Activated T-cell treated with anti-CD3 and anti-CD28 coated beads for 1 hour (primary cell): ENCODE data around the gene SCUBE3.

Source experiments
- DNase-seq: peaks from one replicate; pipeline ENCODE4 v3.0.0-alpha.2; 2020; ENCODE audit warnings: low read depth

Gene SCUBE3

DNA sequence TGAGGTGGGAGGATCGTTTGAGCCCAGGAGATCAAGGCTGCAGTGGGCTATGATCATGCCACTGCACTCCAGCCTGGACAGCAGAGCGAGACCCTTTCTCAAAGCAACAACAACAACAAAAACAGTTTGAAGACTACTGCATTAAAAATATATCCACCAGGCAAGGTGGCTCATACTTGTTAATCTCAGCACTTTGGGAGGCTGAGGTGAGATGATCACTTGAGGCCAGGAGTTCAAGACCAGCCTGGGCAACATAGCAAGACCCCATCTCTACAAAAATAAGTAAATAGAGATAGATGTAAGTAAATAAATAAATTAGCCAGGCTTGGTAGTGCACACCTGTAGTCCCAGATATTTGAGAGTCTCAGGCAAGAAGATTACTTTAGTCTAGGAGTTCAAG lies 58.2 kb downstream of the SCUBE3 start:
- DNase-seq: no peak

- DNase-seq: no peak
These were observed 60.2 kb downstream of the SCUBE3 start for GRCh38 chr6:35273822-35274559.

DNA sequence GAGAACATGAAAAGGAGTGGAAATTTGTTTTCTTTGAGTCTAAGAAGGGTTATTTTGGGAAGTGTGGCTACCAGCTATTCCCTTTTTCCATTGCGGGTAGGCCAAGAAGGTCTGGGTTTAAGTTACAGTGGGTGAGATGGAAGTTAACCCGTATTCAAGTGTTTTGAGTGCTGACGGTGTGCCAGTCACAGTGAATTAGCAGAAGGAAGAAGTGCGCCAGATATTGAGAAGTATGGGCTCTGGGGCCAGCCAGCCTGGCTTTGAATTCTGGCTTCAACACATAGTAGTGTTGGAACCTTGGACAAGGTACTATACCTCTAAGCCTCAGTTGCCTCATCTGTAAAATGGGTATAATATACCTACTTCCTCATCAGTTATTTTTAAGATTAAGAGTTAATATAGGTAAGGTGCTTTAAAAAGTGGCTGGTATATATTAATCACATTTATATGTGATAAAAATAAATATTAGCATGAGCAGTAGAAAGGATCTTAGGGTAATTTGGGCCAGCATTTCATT lies 62.0 kb downstream of the SCUBE3 start:
- no peak for DNase-seq

- DNase-seq: no peak
These were observed 65.0 kb downstream of the SCUBE3 start for GRCh38 chr6:35278708-35279107.

DNA sequence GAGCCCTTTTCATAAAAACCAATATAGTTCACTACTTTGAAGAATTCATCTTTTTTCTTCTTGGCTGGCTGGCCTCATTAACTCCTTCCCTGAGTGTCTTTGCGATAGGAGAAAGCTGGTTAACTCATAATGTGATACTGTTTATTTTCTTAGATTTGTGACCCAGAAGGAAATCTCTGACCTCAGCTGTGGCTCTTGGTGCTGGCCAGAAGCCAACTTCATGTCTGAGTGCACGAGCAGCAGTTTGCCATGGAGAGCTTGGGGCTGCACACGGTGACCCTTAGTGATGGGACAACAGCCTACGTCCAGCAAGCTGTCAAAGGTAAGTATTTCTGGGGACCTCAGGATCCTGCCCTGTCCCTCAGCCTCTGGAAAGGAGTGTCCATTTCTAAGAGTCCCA lies 67.1 kb downstream of the SCUBE3 start:
- no peak for DNase-seq

DNA sequence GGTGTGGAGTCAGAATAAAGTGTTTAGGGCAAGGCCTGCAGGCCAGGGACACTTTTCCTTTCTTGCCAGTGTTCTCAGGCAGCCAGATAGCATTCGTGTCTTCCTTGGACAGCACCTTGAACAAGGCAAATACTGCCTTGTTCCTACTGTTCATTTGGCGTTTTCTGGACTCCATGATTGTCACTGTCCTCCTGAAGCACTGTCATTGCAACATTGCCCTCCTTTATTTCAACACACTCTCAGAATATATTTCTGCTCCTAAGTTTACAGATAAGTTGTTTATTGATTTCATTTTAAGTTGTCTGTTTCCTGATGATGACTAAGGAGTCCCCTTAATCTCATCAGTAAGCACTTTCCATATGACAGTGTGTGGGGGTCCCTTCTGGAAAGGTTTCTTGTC lies 68.7 kb downstream of the SCUBE3 start:
- DNase-seq: no peak

DNA sequence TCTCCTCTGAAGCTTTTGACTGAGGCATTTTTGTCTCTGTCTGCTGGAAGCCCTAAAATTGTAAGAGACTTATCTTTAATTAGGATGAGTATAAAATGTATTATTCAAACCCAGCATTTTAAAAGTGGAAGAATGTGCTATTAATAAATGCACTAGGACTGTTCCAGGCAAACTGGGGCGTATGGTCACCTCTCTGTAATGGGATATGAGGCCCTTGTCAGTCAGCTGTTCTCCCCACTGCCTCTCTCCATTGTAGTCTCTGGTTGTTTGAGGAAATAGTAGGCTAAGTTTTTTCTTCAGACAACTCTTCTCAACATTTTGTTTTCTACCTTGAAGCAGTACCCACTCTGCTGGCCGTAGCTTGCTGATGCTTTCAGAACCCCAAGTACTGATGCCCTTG lies 69.6 kb downstream of the SCUBE3 start:
- no peak for DNase-seq

- no peak for DNase-seq
These were observed 74.1 kb downstream of the SCUBE3 start for GRCh38 chr6:35287671-35288396.

GRCh38 chr6:35288834-35289233 lies 75.1 kb downstream of the SCUBE3 start:
- DNase-seq: no peak

DNA sequence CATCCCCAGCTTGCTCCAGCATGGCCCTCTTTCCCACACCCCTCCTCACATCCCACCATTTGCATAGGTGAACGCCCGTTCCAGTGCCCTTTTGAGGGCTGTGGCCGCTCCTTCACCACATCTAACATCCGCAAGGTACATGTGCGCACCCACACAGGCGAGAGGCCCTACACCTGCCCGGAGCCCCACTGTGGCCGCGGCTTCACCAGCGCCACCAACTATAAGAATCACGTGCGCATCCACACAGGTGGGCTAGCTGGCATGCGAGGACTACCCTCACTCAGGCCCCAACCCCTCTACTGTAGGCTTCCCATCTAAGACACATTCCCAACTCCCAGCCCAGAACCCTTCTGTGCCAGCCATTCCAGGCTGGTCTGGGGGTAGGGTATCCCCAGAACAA lies 77.7 kb downstream of the SCUBE3 start:
- DNase-seq: no peak

DNA sequence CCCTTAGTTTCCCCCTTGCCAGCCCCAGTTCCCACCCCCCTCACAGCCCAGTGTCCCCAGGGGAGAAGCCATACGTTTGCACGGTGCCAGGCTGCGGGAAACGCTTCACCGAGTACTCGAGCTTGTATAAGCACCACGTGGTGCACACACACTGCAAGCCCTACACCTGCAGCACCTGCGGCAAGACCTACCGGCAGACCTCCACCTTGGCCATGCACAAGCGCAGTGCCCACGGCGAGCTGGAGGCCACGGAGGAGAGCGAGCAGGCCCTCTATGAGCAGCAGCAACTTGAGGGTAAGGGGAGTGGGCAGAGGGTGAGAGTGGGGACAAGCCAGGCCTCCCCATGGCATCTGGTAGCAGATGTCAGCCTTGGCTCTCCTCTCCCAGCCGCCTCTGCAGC lies 78.7 kb downstream of the SCUBE3 start:
- DNase-seq: no peak

DNA sequence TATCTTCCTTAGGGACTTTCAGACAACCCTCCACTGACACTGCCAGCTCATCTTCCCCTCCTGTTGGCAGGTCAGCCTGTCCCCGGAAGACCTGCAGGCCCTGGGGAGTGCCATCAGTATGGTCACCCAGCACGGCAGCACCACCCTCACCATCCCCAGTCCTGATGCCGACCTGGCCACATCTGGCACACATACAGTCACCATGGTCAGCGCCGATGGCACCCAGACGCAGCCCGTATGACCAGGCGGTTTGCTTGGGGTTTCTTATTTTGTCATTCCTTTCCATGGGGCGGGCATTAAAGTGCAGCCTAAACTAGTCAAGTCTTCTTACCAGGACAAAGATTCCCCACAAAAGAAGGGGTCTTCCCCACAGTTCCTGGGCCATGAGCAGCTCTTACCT lies 79.9 kb downstream of the SCUBE3 start:
- DNase-seq: no peak

DNA sequence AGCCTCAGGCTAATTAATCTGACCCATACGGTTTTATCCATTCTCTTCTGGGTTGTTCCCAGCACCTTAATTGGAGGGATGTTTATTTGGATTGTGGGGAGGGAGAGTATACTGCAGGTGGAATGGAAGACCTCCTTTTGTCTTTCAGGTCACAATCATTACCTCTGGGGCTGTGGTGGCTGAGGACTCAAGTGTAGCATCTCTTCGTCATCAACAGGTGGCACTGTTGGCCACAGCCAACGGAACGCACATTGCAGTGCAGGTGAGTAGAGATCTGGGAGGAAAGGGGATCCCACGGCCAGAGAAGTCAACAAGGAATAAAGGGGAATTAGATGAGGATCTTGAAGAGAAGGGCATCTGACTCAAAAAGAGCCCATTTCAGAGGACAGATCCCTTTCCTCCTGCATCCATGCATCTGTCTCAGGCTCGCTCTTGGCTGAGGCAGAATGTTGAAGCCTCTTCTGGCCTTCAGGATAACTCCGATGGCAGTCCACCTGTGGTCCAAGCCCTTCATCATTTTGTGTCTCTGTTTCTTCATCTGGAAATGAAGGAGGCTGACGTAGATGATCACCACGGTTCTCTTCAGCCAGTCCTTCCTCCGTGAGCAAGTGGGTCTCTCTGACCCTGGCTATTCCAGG lies 80.7 kb downstream of the SCUBE3 start:
- peak; percentile 30 for DNase-seq

GRCh38 chr6:35295036-35295435 lies 81.3 kb downstream of the SCUBE3 start:
- DNase-seq: no peak

DNA sequence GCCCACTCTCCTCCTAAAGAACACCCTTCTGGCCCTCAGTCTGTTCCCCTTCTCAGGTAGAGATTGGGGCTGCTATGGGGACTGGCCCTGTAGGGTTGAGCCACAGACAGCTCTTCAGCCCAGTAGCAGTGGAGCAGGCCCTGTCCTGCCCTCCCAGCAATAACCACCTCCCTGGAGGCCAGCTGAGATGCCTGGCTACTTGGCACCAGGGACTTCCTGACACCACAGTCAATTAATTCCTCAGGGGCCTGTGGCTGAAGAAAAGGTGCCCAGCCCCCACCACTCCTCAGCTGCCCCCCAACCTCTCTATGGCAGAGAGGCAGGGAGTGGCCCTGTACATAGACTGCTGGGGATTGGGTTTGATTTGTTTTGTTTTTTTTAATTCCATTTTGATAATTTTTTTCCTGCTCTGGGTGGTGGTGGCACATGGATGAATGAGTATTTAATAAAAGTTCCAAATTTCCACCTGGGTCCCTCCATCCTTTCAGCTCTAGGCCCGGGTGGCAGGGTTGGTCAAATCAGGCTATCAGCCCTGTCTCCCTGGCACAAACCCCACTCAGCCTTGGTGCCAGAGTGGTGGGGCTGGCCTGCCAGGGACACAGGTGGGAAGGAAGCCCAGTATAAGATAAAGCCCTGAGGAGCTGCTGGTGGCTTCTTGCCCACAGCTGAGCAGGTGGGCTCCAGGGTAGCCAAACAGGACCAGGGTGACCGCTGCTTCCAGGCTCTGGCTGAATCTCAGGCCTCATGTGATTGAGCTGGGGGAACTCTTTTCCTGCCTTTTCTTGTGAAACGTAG lies 82.0 kb downstream of the SCUBE3 start:
- DNase-seq: no peak

DNA sequence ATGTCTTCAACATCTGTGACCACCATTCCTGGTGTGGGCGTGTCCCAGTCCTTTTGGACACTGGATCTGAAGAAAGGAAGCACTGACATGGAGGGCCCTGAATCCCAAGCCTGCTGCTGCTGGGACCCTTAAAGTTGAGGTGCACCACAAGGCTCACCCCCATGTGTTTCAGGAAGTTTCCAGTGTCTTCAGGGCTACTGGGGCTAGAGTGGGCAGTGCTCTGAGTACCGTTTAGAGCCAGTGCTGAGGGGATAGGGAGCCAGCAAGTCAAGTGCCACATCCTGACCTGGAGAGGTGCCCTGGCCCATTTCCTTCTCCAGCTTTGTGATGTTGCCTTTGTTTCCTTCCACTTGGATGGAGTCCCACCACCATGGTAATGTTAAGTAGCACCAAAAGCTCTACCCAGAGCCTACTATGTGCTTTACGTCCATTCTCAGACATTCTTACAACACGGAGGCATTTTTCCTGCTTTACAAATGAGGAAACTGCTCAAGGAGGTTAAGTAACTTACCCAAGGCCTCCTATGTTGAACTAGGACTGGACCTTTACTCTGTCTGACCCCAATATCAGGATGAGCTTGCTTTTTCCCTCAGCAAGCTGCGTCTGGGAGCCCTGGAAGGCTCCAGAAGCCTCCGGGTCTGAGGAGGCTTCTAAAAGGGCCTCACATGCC lies 83.3 kb downstream of the SCUBE3 start:
- no peak for DNase-seq

DNA sequence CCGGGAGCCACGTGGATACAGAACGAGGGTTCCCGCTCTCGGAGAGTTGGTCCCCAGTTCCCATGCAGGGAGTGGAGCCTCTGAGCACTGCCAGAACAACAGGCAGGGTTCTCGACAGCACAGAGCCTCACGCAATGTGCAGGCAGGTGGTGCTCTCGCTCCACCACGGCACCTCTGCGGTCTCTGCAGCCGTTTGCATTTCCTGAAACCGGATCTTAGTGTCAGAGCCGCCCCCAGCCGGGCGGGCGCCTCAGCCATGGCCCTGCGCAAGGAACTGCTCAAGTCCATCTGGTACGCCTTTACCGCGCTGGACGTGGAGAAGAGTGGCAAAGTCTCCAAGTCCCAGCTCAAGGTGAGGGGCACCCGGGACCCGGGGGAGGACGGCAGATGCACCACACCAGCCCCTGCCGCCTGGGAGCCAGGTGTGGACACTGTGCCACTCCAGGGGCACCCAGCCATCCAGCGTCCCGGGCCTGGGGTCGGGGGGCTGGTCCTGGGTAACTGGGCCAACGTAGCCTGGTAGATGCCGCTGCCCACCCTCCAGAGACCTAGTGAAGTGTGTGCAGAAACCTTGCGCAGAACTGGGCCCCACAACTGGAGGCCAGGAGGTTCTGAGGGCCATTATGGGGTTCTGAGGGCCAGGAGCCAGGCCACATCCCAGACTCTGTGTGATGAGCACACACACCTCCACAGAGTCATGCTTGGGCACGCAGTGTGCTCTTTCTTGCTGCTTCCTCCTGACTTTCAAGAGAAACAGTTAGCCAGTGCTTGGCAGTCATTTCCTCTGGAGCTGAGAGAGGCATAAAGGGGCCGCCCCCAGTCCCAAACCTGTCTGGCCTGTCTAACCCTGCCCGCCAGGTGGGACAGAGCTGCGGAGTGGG lies 84.1 kb downstream of the SCUBE3 start, which contains the start of gene DEF6:
TSS of gene DEF6 (plus strand) at position 218 of the 881 bp plus-strand sequence. CDS start at position 257, 39 bp downstream.
- DNase-seq: peak; percentile 76

- no peak for DNase-seq
These were observed 84.9 kb downstream of the SCUBE3 start for GRCh38 chr6:35298625-35299140.

DNA sequence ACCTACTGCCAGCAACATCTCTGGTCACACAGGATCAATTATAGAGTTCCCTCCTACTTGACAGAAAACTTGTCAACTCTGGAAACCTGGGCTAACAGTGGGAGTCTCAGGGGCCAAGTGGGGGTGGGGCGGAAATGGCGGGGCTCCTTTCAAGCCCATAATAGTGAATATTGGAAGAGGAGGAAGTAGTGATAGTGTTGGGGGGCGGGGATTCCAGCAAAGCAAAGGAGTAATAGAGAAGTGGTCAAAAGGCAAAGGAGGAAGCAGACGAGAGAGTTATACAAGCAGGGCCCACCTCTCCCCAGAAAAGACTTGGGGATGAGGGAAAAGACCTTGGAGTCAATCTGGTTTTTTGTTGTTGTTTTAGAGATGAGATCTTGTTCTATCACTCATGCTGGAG lies 85.9 kb downstream of the SCUBE3 start:
- DNase-seq: no peak

GRCh38 chr6:35300848-35301247 lies 87.1 kb downstream of the SCUBE3 start:
- DNase-seq: peak; percentile 45
